Hematopoietic multipotent progenitor cell treated with erythropoietin and hydrocortisone succinate and interleukin-3 and kit ligand, for 4 days (in vitro differentiated cells): Measurements from ENCODE around the gene NPL.

ENCODE experiments used
- DNase-seq: peaks from one replicate; pipeline ENCODE4 v3.0.0-alpha.2; 2015

The NPL gene, protein sequence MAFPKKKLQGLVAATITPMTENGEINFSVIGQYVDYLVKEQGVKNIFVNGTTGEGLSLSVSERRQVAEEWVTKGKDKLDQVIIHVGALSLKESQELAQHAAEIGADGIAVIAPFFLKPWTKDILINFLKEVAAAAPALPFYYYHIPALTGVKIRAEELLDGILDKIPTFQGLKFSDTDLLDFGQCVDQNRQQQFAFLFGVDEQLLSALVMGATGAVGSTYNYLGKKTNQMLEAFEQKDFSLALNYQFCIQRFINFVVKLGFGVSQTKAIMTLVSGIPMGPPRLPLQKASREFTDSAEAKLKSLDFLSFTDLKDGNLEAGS

DNA sequence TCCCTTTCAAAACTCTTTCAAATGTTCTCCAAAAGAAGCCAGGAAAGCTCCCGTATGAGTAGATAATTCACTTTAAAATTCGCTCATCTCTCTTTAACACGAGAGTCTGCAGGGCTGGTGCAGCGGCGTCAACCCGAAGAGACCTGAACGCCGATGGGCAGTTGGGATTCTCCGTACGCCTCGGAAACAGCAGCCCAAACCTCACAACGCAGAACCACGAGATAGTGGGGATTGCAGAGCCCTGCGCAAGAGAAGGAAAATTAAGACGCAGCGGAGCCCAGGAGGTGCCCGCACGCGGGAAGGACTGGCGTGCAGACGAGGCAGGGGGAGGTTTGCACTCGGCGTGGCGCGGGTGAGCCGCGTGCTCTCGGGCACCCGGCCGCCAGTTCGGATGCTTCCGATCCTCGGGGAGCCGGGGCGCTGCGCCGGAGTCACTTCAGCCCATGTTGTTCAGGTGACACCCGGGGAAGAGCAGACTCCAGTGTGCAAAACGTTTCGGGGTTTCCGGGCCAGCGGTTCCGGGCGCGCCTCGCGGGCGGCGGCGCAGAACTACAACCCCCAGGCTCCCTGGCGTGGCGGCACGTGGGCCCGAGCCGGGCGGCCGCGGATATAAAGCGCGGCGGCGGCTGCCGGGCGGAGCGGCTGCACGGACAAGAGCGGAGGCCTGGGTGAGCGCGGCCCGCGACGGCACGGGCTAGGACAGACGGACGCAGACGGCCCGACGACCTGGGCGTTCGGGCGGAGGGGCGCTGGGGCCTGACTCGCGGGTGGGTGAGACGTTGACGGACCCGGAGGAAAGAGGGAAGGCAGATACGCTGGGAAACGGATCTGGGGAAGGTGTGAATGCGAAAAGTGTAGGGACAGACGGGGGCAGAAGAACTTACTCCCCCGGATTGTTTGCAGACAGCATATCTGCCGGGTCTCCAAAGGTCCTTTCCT is at the start of gene NPL:
NPL (plus strand) TSS at position 636 of the 939 bp plus-strand sequence. CDS start 4,599 bp downstream, outside the sequence.
- peak; percentile 93 for DNase-seq

DNA sequence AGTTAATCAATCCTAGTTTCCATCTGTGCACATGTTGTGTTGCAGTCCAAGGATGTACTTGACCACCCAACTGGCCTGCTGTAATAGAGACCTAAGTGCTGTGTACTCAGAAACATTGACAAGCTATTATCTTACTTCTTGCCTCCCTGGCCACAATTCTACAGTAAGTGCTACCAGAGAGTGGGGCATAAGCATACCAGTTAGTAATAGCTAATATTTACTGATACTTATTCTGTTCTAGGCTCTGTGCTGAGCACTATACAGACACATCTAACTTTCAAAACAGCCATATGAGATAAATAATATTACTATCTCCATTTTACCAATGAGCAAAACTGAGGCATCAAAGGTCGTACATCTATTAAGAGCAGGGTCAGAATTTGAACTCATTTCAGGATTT is 49.5 kb upstream of the NPL start:
- no peak for DNase-seq

DNA sequence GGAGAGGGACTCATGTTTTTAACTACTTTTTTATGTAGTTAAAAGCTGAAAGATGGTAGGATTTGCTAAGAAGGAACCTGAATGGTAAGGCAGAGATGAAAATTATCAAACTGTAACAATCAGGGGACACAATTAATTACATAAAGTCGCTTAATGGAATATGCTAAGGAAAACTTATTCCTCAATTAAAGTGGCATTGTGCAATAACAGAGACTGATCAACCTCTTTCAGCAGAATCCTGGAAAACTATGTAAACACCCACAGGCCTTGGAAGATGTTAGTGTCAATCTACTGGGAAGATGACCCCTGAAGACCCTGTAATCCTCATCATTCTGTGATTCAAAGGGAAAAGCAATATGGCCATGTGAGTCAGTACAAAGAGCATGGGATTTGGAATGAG is 46.8 kb upstream of the NPL start:
- DNase-seq, result no peak

DNA sequence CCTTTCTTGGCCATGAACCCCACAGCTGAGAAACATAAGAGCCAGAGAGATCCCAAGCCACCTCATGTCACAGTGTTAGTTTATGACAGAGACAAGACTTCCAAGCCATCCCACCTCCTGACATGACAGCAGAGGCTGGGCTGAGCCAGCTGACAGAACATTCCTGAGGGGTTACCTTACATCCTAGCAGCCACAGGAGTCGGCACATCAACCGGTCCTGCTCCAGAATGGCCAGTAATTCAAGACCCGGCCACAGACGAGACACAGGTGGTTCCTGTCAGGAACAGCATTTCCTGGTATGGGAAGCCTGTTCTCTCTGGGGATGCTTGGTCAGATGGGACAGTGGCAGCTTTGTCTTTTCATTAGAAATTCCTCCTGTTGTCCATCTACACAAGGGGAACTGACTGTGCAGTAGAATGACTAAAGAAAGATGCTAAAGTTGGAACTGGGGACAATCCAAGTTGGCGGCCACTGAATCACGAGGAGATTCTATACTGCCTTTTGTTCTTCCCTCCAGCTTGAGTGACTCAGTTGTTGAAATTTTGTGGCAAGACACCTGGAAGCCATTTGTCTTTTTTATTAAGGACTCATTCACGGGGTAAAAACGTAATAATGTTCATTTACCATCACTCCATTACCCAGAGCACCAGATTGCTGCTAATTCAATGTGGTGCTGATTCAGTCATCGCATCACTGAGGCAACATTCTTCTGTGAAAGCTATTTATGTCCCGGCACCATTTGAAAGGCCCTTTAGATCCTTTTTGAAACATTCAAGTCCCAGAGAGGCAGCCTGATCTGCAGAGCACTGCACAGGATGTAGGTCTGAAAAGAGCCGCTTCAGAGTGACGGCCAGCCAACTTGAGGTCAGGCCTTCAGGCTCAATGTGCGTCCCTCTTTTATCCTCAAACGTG is 37.2 kb upstream of the NPL start:
- no peak for DNase-seq

DNA sequence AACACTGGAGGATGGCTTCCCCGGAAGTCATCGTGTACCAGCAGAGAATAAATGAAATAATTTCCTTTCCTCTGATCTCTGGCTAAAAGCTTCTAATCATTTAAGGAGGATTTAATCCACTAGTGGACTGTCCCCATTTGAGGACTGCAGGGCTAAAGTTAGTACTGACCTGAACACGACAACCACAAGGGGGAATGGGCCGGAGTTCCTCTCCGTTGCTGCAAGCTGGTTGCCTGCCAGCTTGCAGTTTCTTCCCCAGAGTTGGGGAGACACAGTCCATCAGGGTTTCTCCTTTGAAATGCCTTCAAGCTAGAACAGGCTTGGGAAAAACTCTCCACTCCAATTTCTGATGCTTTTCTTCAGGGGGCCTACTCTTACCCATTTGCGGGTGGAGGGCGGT is 35.5 kb upstream of the NPL start:
- no peak for DNase-seq

DNA sequence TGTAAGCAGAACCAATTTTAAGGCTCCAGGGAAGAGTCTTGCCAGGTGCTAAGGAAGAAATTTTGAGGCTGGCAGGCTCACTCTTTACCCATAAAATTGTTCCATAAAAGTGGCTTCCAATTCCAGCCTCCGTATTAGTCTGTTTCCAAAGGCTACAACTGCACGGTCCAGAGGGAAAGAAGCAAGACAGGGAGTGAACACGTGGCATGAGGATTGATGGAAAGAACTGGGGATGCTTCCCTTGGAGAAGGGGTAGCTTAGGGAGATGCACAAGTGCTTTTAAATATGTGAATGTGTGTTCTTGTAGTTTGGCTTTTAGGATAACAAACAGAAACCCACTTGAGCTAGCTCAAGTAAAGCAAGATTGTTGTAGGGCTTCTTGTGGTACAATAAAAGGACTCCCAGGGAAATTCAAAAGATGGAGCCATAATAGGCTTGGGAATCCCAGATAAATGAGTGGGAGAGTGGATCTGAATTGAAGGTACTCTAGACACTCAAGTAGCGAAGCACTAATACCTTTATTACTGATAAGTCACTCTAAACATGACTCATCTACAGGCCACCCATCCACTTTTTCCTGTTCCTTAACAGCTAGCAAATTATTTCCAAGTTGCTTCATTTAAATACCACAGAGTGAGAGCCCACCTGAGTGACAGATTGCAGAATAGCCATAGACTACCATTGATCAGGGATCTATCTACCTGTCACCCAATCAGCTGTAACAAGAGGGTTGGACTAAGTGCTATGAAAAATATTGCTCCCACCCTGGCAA is 34.8 kb upstream of the NPL start:
- DNase-seq, result no peak

DNA sequence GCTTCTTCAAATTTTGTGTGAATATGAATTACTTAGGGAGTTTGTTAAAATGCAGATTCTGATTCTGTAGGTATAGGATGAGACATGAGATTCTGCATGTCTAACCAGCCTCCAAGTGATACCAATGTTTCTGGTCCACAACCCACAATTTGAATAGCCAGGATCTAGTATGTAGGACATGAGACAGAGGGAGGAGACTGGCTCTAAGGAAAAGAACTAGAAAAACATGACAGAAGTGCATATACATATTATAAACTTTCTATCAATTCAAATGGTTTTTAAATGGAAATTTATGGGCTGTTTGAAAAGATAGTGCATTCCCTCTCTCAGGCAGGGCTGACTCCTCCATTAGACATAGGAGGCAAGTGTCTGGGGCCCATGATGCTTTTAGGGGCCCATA is 33.9 kb upstream of the NPL start:
- no peak for DNase-seq

DNA sequence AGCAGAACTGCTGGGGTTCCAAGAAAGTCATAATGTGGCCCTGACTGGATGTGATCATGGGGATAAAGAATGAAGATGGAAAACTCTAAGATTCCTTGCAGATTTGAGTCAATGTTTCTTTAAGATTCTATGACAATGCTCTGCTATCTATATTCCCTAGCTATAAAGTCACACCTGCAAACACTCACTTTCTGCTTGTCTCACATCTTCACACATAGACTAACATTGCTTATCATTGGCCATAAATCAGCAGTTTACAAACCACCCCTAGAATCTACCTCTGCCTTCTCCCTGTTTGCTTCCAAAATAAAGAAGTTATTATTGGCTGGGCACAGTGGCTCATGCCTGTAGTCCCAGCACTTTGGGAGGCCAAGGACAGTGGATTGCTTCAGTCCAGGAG is 33.1 kb upstream of the NPL start:
- DNase-seq, result no peak

DNA sequence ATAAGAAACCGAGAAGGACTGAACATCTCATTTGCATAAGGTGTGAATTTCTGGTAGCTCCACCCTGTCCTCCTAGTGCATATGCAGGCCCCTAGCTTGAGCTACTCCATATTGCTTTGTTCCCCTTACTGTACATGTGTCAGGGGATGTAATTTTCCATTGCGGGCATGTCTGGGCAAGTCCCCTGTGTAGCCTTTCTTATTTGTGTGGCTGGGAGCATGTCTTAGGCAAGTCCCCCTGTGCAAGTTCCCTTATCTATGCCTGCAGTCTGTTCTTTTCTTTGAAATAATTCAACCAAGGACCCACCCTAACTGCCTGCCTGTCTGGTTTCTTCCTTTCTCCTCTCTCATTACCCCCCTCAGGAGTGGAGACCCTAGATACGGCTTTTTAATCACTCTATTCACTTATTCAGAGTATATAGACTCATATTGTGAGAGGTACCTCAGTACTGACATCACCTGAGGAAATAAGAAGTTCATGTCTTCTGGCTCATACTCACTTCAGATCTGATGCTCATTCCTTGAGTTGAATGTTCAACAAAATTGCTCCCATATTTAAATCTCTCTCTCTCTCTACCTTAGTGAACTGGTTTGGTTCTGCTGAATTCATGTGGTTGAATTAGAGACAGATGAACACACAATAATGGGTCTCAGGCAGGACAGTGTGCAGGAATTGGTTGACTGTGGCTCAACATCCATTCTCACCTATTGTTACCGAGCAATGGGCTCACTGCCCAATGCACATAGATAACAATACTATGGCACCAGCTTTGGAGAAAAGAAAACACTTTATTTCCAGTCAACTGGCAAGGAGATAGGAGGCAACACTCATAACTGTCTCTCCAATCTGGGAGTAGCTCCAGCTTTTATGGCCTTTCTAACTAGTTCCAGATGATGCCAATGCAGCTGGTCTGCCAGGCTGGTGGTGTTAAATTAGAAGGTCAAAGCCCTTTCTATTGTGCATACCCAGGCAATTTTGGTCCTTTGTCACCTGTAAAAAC is 27.9 kb upstream of the NPL start:
- peak; percentile 62 for DNase-seq

DNA sequence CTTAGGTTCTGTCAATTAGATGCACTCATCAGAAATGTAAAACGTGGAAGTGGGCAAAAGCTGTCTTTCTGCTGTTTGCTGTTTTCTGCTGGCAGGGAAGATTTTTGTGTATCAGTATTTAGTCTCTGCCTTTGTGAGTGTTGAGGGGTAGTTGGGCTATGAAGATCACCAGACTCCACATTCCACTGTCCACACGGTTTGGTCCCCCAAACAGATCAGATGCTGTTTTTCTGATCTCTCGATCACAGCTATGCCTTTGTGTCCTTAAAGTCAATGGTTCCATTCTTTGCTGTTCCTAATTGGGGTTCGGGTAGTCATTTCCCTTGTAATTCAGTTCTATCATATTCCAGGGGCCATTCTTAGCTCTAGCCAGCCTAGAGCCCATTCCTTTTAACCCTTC is 27.0 kb upstream of the NPL start:
- no peak for DNase-seq

DNA sequence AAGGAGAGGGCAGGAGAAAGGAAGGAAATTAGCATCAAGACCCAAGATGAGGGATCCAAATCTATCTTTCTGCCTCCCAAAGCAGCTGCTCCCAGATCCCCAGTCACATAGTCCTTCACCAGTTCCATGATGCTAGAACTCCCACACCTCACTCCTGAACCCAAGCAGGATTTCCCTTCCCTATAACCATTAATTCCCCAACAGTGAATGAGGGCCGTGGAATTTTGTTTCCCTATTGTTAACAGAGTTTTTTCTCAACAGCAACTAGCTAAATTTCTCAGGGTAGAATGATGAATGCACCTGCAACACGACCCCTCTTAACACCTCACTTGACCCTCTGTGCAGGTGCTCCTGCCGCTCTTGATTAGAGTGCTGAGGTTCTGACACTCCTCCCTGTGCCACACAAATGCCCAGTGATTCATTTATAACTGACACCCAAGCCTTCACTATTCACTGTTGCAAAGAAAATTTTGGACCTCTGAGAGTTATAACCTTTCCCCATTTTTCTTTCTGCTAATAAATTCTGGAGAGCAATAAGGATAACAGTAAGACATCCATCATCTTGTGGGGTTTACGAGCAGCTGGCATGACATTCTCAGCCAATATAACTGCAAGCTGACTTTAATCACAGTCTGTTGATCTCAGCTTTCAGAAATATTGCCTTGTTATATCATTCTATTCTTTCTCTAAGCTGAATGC is 25.4 kb upstream of the NPL start:
- DNase-seq, result no peak

DNA sequence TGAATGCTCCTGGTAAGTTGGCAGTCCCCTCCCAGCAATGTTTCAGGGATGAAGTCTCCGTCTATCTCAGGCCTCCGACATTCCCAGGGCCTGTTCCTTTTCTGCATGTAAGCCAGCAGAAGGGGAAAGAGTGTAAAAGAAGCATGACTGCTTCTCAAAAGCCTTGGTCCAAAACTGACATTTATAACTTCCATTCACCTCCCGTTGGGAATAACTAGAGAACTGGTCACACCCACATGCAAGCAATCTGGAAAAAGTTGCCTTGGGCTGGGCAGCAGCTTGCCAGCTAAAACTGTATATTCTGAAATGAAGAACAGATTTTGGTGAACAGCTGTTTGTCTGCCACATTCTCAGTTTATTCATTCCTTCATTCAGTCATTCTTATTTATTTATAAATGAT is 24.2 kb upstream of the NPL start:
- DNase-seq, result no peak

DNA sequence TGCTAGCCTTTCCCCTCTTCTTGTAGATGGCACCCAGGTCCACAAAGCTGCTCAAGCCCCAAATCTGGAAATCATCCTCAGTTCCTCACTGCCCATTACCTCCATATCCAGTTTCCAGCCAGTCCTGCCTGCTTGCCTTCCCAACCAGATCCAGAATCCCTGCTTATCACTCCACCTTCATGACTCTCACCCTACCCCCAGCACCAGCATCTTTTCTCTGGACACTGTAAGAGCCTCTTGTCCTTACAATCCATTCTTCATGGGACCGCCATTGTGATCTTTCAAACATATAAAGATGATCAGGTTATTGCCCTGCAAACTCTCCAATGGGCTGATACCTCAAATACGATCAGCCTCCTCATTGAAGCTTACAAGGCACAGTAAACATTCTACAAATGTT is 23.5 kb upstream of the NPL start:
- no peak for DNase-seq

DNA sequence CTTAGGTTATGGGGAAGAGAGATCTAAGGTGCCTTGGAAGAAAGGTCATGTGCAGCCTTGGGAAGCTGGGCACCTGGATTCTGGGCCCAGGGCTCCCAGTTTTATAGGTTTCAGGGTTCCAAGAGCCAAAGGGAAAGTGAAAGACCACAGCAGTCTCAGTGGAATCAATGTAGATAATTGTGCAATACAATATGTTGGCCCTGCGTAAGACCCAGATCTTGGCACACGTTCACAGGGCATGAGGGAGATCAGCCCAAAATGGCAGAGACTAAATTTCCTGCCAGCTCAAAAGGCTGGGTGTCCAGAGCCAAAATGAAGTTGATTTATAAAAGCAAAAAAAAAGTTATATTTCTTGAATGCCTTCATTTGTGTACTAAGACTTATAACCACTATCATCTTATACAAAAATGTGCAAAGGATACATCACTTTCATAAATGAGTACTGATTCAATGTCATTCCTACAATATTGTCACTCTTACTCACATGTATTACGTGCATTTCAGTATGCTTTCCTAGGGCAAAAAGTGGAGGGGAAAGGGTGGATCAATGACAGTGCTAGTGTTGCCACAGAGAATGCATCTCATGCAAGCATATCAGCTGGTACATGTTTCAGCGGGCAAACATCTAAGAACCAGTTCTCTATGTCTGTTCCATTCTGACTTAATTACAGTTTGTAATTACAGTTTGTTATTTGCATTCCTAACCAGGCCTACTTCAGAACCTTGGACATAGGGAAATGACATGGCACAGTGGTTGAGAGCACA is 22.5 kb upstream of the NPL start:
- DNase-seq, result no peak

DNA sequence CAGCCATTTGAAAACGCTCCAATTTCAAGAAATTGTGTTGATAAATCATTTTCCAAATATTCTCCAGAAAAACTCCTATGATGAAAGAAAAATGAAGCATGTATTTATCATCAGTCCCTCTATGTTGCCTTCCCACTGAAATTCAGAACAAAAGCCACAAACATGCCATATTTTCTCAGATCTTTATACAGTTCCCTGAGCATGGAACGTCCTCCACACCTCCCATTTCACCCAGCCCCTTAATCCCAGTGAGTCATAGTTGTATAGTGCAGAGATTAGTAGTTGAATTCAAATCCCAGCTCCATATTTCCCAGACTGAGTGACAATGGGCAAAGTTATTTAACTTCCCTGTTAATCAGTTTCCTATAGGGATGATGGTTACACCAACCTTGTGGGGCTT is 20.6 kb upstream of the NPL start:
- DNase-seq, result no peak

DNA sequence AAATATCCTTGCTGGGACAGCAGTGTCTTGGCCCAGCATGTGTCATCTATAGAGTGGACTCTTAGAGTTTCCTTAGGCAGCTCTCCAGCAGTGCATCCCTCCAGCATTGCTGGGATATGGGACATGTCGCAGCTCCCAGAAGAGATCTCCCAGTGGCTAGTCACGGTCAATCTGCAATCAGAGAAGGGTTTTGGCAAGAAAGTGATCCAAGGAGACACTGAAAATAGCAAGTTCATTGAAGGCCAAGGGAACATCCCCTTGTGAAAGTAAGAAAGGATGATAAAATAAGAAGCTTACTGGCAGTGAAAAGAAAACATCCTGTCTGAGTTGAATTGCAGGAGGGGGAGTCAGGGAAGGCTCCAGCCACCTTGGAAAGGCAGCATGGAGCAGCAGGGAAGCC is 19.3 kb upstream of the NPL start:
- no peak for DNase-seq

DNA sequence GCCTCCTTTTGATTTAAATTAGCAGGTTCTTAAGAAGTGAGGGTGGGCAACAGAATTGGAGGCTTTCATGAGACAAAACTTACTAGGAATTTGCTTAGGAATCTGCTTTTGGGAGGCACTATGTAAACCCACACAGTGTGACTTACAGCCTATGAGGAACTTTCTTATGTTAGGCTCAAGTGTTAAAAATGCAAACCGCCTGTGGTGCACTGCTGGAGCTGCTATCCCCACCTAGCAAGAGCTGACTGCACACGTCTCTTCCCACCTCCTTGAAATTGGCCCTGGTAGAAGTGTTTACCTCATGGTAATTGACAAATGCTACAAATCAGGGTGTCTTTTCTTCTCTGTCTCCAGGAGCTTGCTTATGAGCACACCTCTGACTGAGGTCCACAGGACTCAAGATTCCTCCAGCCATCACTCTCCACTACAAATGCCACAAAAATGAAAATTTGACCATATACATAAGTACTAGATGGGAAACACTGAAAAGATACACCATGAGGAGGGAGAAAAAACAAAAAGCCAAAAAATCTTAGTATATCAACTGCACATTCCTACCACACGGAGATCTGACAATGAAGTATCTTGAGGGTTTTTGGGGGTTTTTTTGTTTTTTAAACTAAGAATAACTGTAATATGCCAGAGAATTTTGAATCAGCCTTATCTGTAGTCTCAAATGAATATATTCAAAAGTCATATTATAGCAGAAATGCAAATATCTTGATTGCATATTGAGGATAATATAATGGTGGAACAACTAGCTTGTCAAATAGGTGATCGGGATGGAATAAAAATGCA is 18.2 kb upstream of the NPL start:
- DNase-seq, result no peak

DNA sequence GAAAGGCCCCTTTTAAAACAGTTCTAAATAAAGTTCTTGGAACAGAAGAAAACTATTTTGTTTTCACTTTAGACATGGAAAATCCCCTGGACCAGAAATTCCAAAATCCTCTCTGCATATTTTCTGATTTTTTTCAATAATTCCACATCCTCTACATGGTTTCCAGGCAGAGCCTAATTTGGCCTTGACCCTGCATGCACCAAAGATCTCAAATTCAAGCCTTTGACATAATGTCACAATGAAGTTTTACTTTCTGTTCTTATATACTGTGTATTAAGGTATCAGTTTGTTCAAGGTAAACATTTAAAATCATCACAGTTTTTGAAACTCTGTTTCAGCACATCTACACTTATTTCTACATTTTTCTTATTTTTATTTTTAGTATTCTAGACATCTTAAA is 12.2 kb upstream of the NPL start:
- DNase-seq, result no peak

DNA sequence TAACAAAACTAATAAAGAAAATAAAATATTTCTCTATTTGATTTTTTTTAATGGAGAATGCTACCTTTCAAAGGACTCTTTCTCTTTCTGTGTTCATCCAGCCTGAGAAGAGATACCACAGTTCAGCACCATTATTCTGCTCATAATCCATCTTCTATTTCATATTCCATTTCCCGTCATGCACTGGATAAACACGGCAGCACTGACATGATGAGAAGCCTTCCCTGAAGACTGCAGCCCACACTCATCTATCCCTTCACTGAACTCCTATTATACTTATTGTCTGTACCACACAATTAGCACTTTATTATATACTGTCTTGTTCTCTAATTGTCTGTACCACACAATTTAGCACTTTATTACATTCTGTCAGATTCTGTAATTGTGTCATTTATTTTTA is 10.7 kb upstream of the NPL start:
- no peak for DNase-seq
